K562 (cell line): ENCODE results near the gene NAPB. TPM values are rescaled to one million over a fixed set of nuclear protein-coding genes. Genes with fewer than 3 reads are reported as not detected.

ENCODE experiments used
- ATAC-seq: fragments of 200-7000 bp; cut with Tn5 transposase; 3 replicates; pipeline ENCODE4 v1.9.1; 2020; ENCODE audit warnings: moderate library complexity
- BruUV-seq: library from RNA; stranded (reverse); fragments of 400-500 nt; replicated peaks from 2 replicates; lab custom pipeline; 2021; lab: Mats Ljungman, UMichigan
- CTCF ChIA-PET: fragments of 300-600 bp; formaldehyde crosslinking; extraction: SDS; loops from one replicate; lab custom pipeline; 2021; ENCODE audit warnings: low intra/inter-chr PET ratio; lab: Yijun Ruan, JAX
- POLR2A ChIA-PET: fragments of 300-600, 350-650 bp; sonication (Branson Sonifier 250); formaldehyde crosslinking; extraction: SDS; loops from one replicate; lab custom pipeline; 2021; ENCODE audit warnings: antibody characterized with exemption, inconsistent platforms; lab: Yijun Ruan, JAX
- DNase-seq, 4 experiments: peaks; one replicate each; pipeline versions ENCODE4 v3.0.0 to v3.0.0-alpha.2; 2011 to 2018; ENCODE audit warnings: low spot score in 3 of 4, mixed read lengths in 3 of 4; ENCODE audit errors: extremely low read depth in 1 of 4
- FAIRE-seq: peaks from 2 replicates; lab custom pipeline; 2011; peaks lifted over from hg19 to GRCh38; lab: Jason Lieb, UNC
- H2AFZ ChIP-seq: 2 replicates; pipeline ENCODE4 v1.6.0; 2011; ENCODE audit warnings: low read depth, low read length, control low read depth, inconsistent platforms
- H3K27ac ChIP-seq: fragments of 200-600 bp; 3 replicates; pipeline ENCODE4 v1.8.0; 2011; ENCODE audit warnings: low read depth, mild to moderate bottlenecking, control low read depth, inconsistent platforms, low read length, moderate library complexity, mixed read lengths; ENCODE audit errors: extremely low read depth
- H3K27me3 ChIP-seq, 2 experiments: fragments of 300-600 bp in 1 of 2; 2 replicates in 1 of 2; 3 replicates in 1 of 2; pipeline versions ENCODE4 v1.6.0 to v1.8.0; 2011; ENCODE audit warnings: inconsistent platforms in 2 of 2, low read length in 2 of 2, mild to moderate bottlenecking in 1 of 2, mixed read lengths in 1 of 2, moderate library complexity in 1 of 2; ENCODE audit not compliant: control insufficient read depth in 2 of 2, insufficient read depth in 2 of 2
- H3K36me3 ChIP-seq: fragments of 300-600 bp; 3 replicates; pipeline ENCODE4 v1.8.0; 2011; ENCODE audit warnings: mild to moderate bottlenecking, low read length, inconsistent platforms; ENCODE audit not compliant: control insufficient read depth, insufficient read depth
- H3K4me1 ChIP-seq, 2 experiments: fragments of 200-600 bp in 1 of 2; replicated peaks in 1 of 2; 2 replicates in 1 of 2; 3 replicates in 1 of 2; pipeline versions ENCODE4 v1.5.1 to v1.8.0; 2011; ENCODE audit warnings: inconsistent platforms in 2 of 2, low read length in 2 of 2, mild to moderate bottlenecking in 1 of 2, mixed read lengths in 1 of 2, moderate library complexity in 1 of 2; ENCODE audit not compliant: control insufficient read depth in 2 of 2, insufficient read depth in 2 of 2
- H3K4me2 ChIP-seq: 2 replicates; pipeline ENCODE4 v1.6.1; 2011; ENCODE audit warnings: low read length, control low read depth, inconsistent platforms, mixed read lengths; ENCODE audit not compliant: insufficient read depth
- H3K4me3 ChIP-seq: fragments of 200-600 bp; sonication (generic), shearing (Covaris generic); 2 replicates; pipeline ENCODE4 v1.5.1; 2016; ENCODE audit warnings: control low read depth, inconsistent platforms
- H3K79me2 ChIP-seq: fragments of 200-600 bp; 3 replicates; pipeline ENCODE4 v1.8.0; 2011; ENCODE audit warnings: low read length, inconsistent platforms; ENCODE audit not compliant: control insufficient read depth, insufficient read depth
- H3K9ac ChIP-seq, 2 experiments: 2 replicates each; pipeline versions ENCODE4 v1.6.0 to v1.6.1; 2011; ENCODE audit warnings: low read depth in 2 of 2, low read length in 2 of 2, control low read depth in 1 of 2, inconsistent platforms in 1 of 2, mild to moderate bottlenecking in 1 of 2, mixed read lengths in 1 of 2; ENCODE audit not compliant: insufficient read depth in 1 of 2
- H3K9me1 ChIP-seq: one replicate; pipeline ENCODE4 v1.6.0; 2011; ENCODE audit warnings: inconsistent platforms, mild to moderate bottlenecking, low read length, moderate library complexity; ENCODE audit not compliant: control insufficient read depth, insufficient read depth
- H3K9me3 ChIP-seq: replicated peaks from 2 replicates; pipeline ENCODE4 v1.5.1; 2011; ENCODE audit warnings: low read depth, low read length, inconsistent platforms; ENCODE audit not compliant: control insufficient read depth, insufficient read depth
- H4K20me1 ChIP-seq: replicated peaks from 2 replicates; pipeline ENCODE4 v1.6.1; 2011; ENCODE audit warnings: low read length, inconsistent platforms, mixed read lengths; ENCODE audit not compliant: control insufficient read depth, insufficient read depth
- CTBP1 ChIP-seq: fragments of 450-650 bp; IDR thresholded peaks from 2 replicates; pipeline ENCODE4 v1.6.1; 2016; ENCODE audit warnings: borderline replicate concordance
- ELF1 ChIP-seq: fragments of 200-800 bp; sonication (Bioruptor generic); IDR thresholded peaks from 2 replicates; pipeline ENCODE4 v1.6.1; 2016; ENCODE audit warnings: missing genetic modification characterization, missing compliant biosample characterization
- FOXJ2 ChIP-seq: fragments of 200-800 bp; sonication (Bioruptor generic); IDR thresholded peaks from 2 replicates; pipeline ENCODE4 v1.6.1; 2016; ENCODE audit warnings: missing genetic modification characterization, missing compliant biosample characterization
- FOXK2 ChIP-seq, 2 experiments: fragments of 450-650 bp; IDR thresholded peaks in 1 of 2; conservative IDR thresholded peaks in 1 of 2; 2 replicates each; pipeline ENCODE4 v1.6.1; 2016; ENCODE audit warnings: low read depth in 2 of 2, mild to moderate bottlenecking in 1 of 2
- LEF1 ChIP-seq: fragments of 450-650 bp; IDR thresholded peaks from 2 replicates; pipeline ENCODE4 v1.6.1; 2016; ENCODE audit warnings: mild to moderate bottlenecking
- PHF8 ChIP-seq: fragments of 200-600 bp; sonication (generic); IDR thresholded peaks from 2 replicates; pipeline ENCODE4 v1.6.1; 2012; ENCODE audit warnings: mixed run types, mild to moderate bottlenecking, inconsistent platforms, low read length, moderate library complexity, borderline replicate concordance
- ZBED1 ChIP-seq: IDR thresholded peaks from 2 replicates; pipeline ENCODE4 v1.6.1; 2014
- ZNF224 ChIP-seq: sonication (generic); formaldehyde crosslinking; IDR thresholded peaks from 2 replicates; pipeline ENCODE4 v1.8.0; 2022; ENCODE audit warnings: mild to moderate bottlenecking, missing genetic modification reagents
- WGBS: fragments of 100-300 bp; shearing (Covaris generic); methylation state at CpG from one replicate; pipeline ENCODE4 v1.1.6; 2016; ENCODE audit warnings: low coverage, mixed read lengths; ENCODE audit not compliant: insufficient coverage; ENCODE audit errors: missing lambda C conversion rate; 5-methylcytosine and 5-hydroxymethylcytosine counted together
- in situ Hi-C: fragments of 300-500 bp; cut with MboI; formaldehyde crosslinking; loops from 4 replicates; pipeline ENCODE4 v1.15.0; 2018; ENCODE audit warnings: inconsistent platforms, mixed read lengths
- intact Hi-C: fragments of 100-400 bp; cut with micrococcal nuclease; formaldehyde crosslinking; loops from 2 replicates; pipeline ENCODE4 v1.14.2; 2022
- polyA plus RNA-seq, 8 experiments: library from polyadenylated mRNA; depleted of rRNA in 4 of 8; stranded (reverse) in 5 of 8; unstranded in 3 of 8; fragments of >200 nt; fragmentation: Nextera tagmentation in 2 of 8; fragmentation: Illumina TruSeq in 1 of 8; extraction: Ambion mirVana in 2 of 8; extraction: Trizol in 1 of 8; gene quantifications; 2 replicates each; pipeline versions ENCODE4 v1.2.1 to v1.2.3, GENCODE V29; 2011 to 2014; ENCODE audit warnings: inconsistent platforms in 1 of 8, missing spikeins in 1 of 8
- total RNA-seq, 7 experiments: library from RNA; depleted of rRNA in 6 of 7; stranded (reverse); fragments of >200 nt in 6 of 7; fragmentation: Illumina TruSeq in 2 of 7; extraction: Trizol in 2 of 7; gene quantifications; 2 replicates each; pipeline versions ENCODE4 v1.2.1 to v1.2.3, GENCODE V29; 2011 to 2021; ENCODE audit warnings: low replicate concordance in 1 of 7

The NAPB gene
- total and polyA plus RNA-seq, 9 of the 15 experiments (the other 6 are each of a cell fraction or from before 2014, with no cell fraction given): 1.4 to 7.7 (median 5.2) TPM

- H2AFZ ChIP-seq: peak overlapping the region; percentile 82
- H3K27ac ChIP-seq: no peak overlapping the region
- H3K36me3 ChIP-seq: no peaks in the 10 kb centered on the region
- H3K79me2 ChIP-seq: no peaks in the 10 kb centered on the region
- intact Hi-C loops: no loop called here
- H3K9ac ChIP-seq: no peak overlapping the region
- no peak for FAIRE-seq
- DNase-seq: no peak
- peak overlapping the region; percentile 33; the same call in 1 of the 2 replicates for H3K4me2 ChIP-seq
- no peaks in the 10 kb centered on the region for H4K20me1 ChIP-seq
- ATAC-seq: peak; percentile 51
- TF ChIP-seq PHF8: peak; percentile 14; the same call in 1 of the 2 replicates
- TF ChIP-seq ZBED1: no peak
- TF ChIP-seq CTBP1: no peak
- no peak for TF ChIP-seq ZNF224 (CRISPR knock-in tag)
- no peak for TF ChIP-seq LEF1
- TF ChIP-seq FOXK2 (conservative IDR thresholded peaks at IDR 0.05 in 1 of 2, IDR thresholded peaks at IDR 0.05 in 1 of 2; ENCODE audit: low read depth in 2 of 2): peak; percentile 23 to 36; a peak in 1 of 4 replicates
- peak; percentile 81; the same call in 1 of the 2 replicates for TF ChIP-seq FOXJ2 (tag)
- TF ChIP-seq ELF1 (tag): peak; percentile 40; the same call in 1 of the 2 replicates
- TF ChIP-seq, all 486 proteins: peak for 4
- H3K9me1 ChIP-seq: no peaks in the 10 kb centered on the region
- no peaks in the 10 kb centered on the region for H3K9me3 ChIP-seq
- CTCF ChIA-PET: no interaction called here
- BruUV-seq: no TSS peak
- 0% methylated on average over 2 of the region's 3 CpGs for WGBS
- H3K4me1 ChIP-seq: peaks cover 4% of the 10 kb centered on the region in 2 experiments; a peak in 3 of 5 replicates
- POLR2A ChIA-PET: interaction anchor here (0.6 kb wide), 1 partner anchor 114 kb away, joined by 3 read pairs; no protein-coding TSS in a partner anchor
- H3K4me3 ChIP-seq: no peak overlapping the region
- no peaks in the 10 kb centered on the region for H3K27me3 ChIP-seq
- in situ Hi-C loops: loop anchor here (10.0 kb wide), 1 partner anchor 178 kb away; no protein-coding TSS in a partner anchor
Observed at GRCh38 chr20:23436681-23437080, 15.4 kb upstream of the NAPB start.
